Erythroblast (primary cell): ENCODE results near the gene ASCC1.

Experiments used
- GATA1 ChIP-seq: IDR thresholded peaks from 2 replicates; pipeline ENCODE4 v1.6.1; 2011; ENCODE audit warnings: low read depth, mild to moderate bottlenecking, control low read depth, low read length, moderate library complexity
- POLR2A ChIP-seq: IDR thresholded peaks from 2 replicates; pipeline ENCODE4 v1.6.1; 2011; ENCODE audit warnings: mild to moderate bottlenecking, low read length

DNA sequence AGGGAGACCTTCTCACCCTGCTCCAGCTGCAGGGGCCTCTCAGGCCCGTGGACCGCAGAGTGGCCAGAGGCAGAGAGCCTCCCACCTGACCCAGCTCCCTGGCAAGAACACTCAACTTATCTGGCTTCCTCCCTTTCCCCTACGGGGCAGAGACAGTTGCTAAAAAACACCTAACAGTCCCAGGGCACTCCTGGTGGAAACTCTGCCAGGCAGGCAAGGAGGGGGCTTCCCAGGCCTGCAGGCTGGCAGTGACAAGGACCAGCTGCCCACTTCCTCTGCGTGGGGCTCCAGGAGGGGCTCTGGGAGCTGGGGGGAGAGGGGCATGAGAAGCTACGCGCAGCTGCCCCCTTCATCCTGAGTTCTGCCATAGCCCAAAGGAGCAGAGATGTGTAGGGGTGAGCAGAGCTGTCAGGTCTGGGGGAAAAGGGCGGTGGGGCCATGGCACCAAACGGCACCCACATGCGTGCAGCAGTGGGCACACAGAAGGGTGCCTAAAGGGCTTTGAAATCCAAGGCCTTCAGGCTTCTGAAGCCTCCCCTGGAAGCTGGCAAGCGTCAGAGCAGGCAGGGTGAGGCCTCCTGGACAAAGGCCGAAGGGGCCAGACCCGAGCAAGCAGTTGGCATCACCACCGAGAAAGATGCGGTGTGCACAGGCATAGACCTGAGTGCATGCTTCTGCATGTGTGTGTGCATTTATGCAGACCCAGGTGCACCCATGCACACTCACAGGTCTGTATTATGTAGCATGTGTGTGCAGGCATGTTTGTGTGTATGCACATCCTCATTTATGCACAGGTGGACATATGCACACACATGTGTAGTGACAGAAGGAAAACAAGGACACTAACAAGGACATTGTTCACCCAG lies 142.1 kb downstream of the ASCC1 start:
- no peak for TF ChIP-seq POLR2A
- TF ChIP-seq GATA1: no peak
